ENCODE results near the gene PLXNB2.

DNA sequence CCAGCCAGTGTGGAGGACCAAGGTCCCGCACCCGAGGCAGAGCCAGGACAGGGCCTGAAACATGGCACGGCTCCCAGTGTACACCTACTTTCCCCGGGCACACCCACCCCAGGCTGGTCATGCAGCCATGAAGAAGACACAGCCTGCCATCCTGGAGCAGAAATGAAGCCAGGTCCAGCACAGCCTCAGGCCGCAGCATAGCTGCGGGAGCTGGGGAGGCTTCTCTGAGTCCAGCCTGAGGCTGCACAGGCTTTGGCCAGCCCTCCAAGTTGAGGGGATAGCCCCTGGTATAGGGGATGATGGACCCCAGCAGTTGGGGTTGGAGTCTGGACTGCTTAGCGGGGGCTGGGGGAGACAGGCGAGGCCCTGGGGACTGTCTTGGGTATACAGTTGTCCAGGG is 53.5 kb downstream of the PLXNB2 start:
- no peak for TF ChIP-seq RAD21 (IDR thresholded peaks at IDR 0.05; ENCODE audit: low read length)
- no peak for TF ChIP-seq POLR2A (IDR thresholded peaks at IDR 0.05; ENCODE audit: low read depth, low read length)
- TF ChIP-seq, protein P1, sequence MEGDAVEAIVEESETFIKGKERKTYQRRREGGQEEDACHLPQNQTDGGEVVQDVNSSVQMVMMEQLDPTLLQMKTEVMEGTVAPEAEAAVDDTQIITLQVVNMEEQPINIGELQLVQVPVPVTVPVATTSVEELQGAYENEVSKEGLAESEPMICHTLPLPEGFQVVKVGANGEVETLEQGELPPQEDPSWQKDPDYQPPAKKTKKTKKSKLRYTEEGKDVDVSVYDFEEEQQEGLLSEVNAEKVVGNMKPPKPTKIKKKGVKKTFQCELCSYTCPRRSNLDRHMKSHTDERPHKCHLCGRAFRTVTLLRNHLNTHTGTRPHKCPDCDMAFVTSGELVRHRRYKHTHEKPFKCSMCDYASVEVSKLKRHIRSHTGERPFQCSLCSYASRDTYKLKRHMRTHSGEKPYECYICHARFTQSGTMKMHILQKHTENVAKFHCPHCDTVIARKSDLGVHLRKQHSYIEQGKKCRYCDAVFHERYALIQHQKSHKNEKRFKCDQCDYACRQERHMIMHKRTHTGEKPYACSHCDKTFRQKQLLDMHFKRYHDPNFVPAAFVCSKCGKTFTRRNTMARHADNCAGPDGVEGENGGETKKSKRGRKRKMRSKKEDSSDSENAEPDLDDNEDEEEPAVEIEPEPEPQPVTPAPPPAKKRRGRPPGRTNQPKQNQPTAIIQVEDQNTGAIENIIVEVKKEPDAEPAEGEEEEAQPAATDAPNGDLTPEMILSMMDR (conservative IDR thresholded peaks at IDR 0.05; ENCODE audit: low read depth, low read length): no peak
